B cell (primary cell): ENCODE data around the gene PLCL1. TPM values are rescaled to one million over a fixed set of nuclear protein-coding genes. Genes with fewer than 3 reads are reported as not detected.

Source experiments
- ATAC-seq: fragments of 200-7000 bp; cut with Tn5 transposase; one replicate; pipeline ENCODE4 v1.10.0; 2021; ENCODE audit warnings: low read depth, mild to moderate bottlenecking, moderate number of reproducible peaks, moderate library complexity
- CTCF ChIA-PET: fragments of 350-600 bp; sonication (Branson Sonifier 250); formaldehyde crosslinking; loops from one replicate; lab custom pipeline; 2021; ENCODE audit warnings: antibody characterized with exemption, inconsistent platforms; lab: Charles Lee
- POLR2A ChIA-PET: fragments of 350-600 bp; sonication (Branson Sonifier 250); formaldehyde crosslinking; loops from one replicate; lab custom pipeline; 2021; ENCODE audit warnings: antibody characterized with exemption; lab: Charles Lee
- DNase-seq: peaks from one replicate; pipeline ENCODE4 v3.0.0; 2013
- H2AFZ ChIP-seq: 2 replicates; pipeline ENCODE4 v1.6.1; 2012; ENCODE audit warnings: mild to moderate bottlenecking, low read depth, low read length; ENCODE audit not compliant: insufficient read depth, poor library complexity, severe bottlenecking
- H3K27ac ChIP-seq, 2 donors: 1 replicate in 1 of 2; 2 replicates in 1 of 2; pipeline ENCODE4 v1.5.1; 2012 to 2013; ENCODE audit warnings: low read length in 2 of 2, mild to moderate bottlenecking in 2 of 2, moderate library complexity in 1 of 2
- H3K27me3 ChIP-seq, 4 experiments: fragments of 200-600 bp in 1 of 4; sonication (generic) in 1 of 4; replicated peaks in 1 of 4; 1 replicate in 2 of 4; 2 replicates in 2 of 4; pipeline versions ENCODE4 v1.6.1 to v1.7.0; 2013 to 2016; ENCODE audit warnings: low read length in 3 of 4, mild to moderate bottlenecking in 2 of 4, mixed read lengths in 1 of 4, moderate library complexity in 1 of 4; ENCODE audit not compliant: insufficient read depth in 4 of 4, control insufficient read depth in 3 of 4; ENCODE audit errors: control extremely low read depth in 1 of 4
- H3K36me3 ChIP-seq, 2 experiments: replicated peaks in 1 of 2; 1 replicate in 1 of 2; 2 replicates in 1 of 2; pipeline versions ENCODE4 v1.6.1 to v1.7.1; 2013; ENCODE audit warnings: low read length in 1 of 2; ENCODE audit not compliant: insufficient read depth in 2 of 2, control insufficient read depth in 1 of 2; ENCODE audit errors: control extremely low read depth in 1 of 2, extremely low read depth in 1 of 2
- H3K4me1 ChIP-seq, 2 donors: fragments of 200-600 bp in 1 of 2; sonication (generic) in 1 of 2; 1 replicate in 1 of 2; 2 replicates in 1 of 2; pipeline versions ENCODE4 v1.5.1 to v1.6.1; 2013 to 2017; ENCODE audit warnings: low read length in 2 of 2; ENCODE audit not compliant: control insufficient read depth in 2 of 2, insufficient read depth in 2 of 2
- H3K4me2 ChIP-seq: replicated peaks from 2 replicates; pipeline ENCODE3; 2012; ENCODE audit warnings: mild to moderate bottlenecking, low read depth, low read length; ENCODE audit not compliant: poor library complexity, severe bottlenecking
- H3K4me3 ChIP-seq, 5 experiments: fragments of 200-600 bp in 1 of 5; sonication (generic) in 1 of 5; 1 replicate in 3 of 5; 2 replicates in 2 of 5; pipeline versions ENCODE4 v1.5.1 to v1.7.0; 2011 to 2016; ENCODE audit warnings: low read length in 4 of 5, mild to moderate bottlenecking in 4 of 5, low read depth in 2 of 5, control low read depth in 1 of 5, moderate library complexity in 1 of 5; ENCODE audit not compliant: insufficient read depth in 1 of 5; ENCODE audit errors: control extremely low read depth in 1 of 5, extremely low read depth in 1 of 5
- H3K79me2 ChIP-seq: fragments of 200-600 bp; sonication (generic); one replicate; pipeline ENCODE4 v1.6.0; 2016; ENCODE audit warnings: low read length; ENCODE audit not compliant: control insufficient read depth, insufficient read depth
- H3K9ac ChIP-seq: fragments of 200-600 bp; sonication (generic); 2 replicates; pipeline ENCODE4 v1.6.1; 2017; ENCODE audit warnings: mild to moderate bottlenecking, low read length, moderate library complexity
- H3K9me3 ChIP-seq, 3 donors: one replicate each; pipeline versions ENCODE4 v1.6.1 to v1.7.1; 2013; ENCODE audit warnings: low read length in 2 of 3; ENCODE audit not compliant: control insufficient read depth in 2 of 3, insufficient read depth in 1 of 3; ENCODE audit errors: control extremely low read depth in 1 of 3
- H4K20me1 ChIP-seq: 2 replicates; pipeline ENCODE4 v1.6.0; 2012; ENCODE audit warnings: mild to moderate bottlenecking, low read length; ENCODE audit not compliant: insufficient read depth, control insufficient read depth, poor library complexity, severe bottlenecking
- H3K27ac Mint-ChIP-seq: one replicate; pipeline ENCODE4 v1.8.0; 2021; ENCODE audit warnings: mixed read lengths
- H3K27me3 Mint-ChIP-seq: one replicate; pipeline ENCODE4 v1.8.0; 2021; ENCODE audit warnings: mixed read lengths
- H3K4me1 Mint-ChIP-seq: one replicate; pipeline ENCODE4 v1.8.0; 2021; ENCODE audit warnings: mixed read lengths
- H3K4me3 Mint-ChIP-seq: one replicate; pipeline ENCODE4 v1.8.0; 2021; ENCODE audit warnings: mixed read lengths
- H3K9me3 Mint-ChIP-seq: one replicate; pipeline ENCODE4 v1.8.0; 2022; ENCODE audit warnings: mixed read lengths; ENCODE audit not compliant: insufficient read depth
- CTCF ChIP-seq: fragments of 200-600 bp; IDR thresholded peaks from one replicate; pipeline ENCODE4 v1.8.0; 2022; ENCODE audit warnings: antibody characterized with exemption, mild to moderate bottlenecking
- EZH2 ChIP-seq: IDR thresholded peaks from 2 replicates; pipeline ENCODE4 v1.6.1; 2012; ENCODE audit warnings: borderline replicate concordance, low read depth, mild to moderate bottlenecking, moderate library complexity, low read length; ENCODE audit not compliant: insufficient read depth, poor library complexity, severe bottlenecking
- WGBS: methylation state at CpG from one replicate; pipeline ENCODE4 v1.1.5; 2013; ENCODE audit warnings: missing lambda C conversion rate; ENCODE audit not compliant: insufficient coverage; 5-methylcytosine and 5-hydroxymethylcytosine counted together
- intact Hi-C: fragments of 100-400 bp; cut with micrococcal nuclease; formaldehyde crosslinking; loops from one replicate; pipeline ENCODE4 v1.10.0; 2022
- polyA plus RNA-seq: library from polyadenylated mRNA; depleted of rRNA; stranded (reverse); fragments of >200 nt; gene quantifications from 2 replicates; pipeline ENCODE4 v1.2.3, GENCODE V29; 2012
- total RNA-seq, 2 donors: library from RNA; stranded (reverse); fragments of 120-200 nt in 1 of 2; gene quantifications; 1 replicate in 1 of 2; 2 replicates in 1 of 2; pipeline versions ENCODE4 v1.2.3 to v1.2.4, GENCODE V29; 2013 to 2022

Gene PLCL1
- total and polyA plus RNA-seq, 2 donors (not counting 1 experiment from before 2014, with no cell fraction given) = 0.07 to 0.25 TPM

GRCh38 chr2:197908156-197908555 is 103.8 kb downstream of the PLCL1 start:
- no peaks in the 10 kb centered on the region for H3K36me3 ChIP-seq
- no peak overlapping the region for H3K27ac Mint-ChIP-seq
- no peaks in the 10 kb centered on the region for H4K20me1 ChIP-seq
- no peak overlapping the region for H3K4me3 ChIP-seq
- DNase-seq (no peak), ATAC-seq (no peak)
- ChIA-PET POLR2A (no interaction called here), CTCF (no interaction called here)
- no peaks in the 10 kb centered on the region for H3K79me2 ChIP-seq
- no peaks in the 10 kb centered on the region for H3K27me3 ChIP-seq
- H3K9ac ChIP-seq = no peak overlapping the region
- no peaks in the 10 kb centered on the region for H3K9me3 Mint-ChIP-seq
- no peak overlapping the region for H3K4me3 Mint-ChIP-seq
- no peaks in the 10 kb centered on the region for H3K9me3 ChIP-seq
- no peak overlapping the region for H2AFZ ChIP-seq
- no peaks in the 10 kb centered on the region for H3K4me1 Mint-ChIP-seq
- WGBS = 100% methylated on average over 1 of the region's 3 CpGs
- H3K4me1 ChIP-seq = no peaks in the 10 kb centered on the region
- H3K4me2 ChIP-seq = no peak overlapping the region
- no peak for TF ChIP-seq CTCF
- TF ChIP-seq EZH2 = no peak
- no peak overlapping the region for H3K27ac ChIP-seq
- H3K27me3 Mint-ChIP-seq = peaks cover 4% of the 10 kb centered on the region
- intact Hi-C loops = no loop called here

GRCh38 chr2:197908990-197909776 is 104.8 kb downstream of the PLCL1 start:
- DNase-seq (no peak), ATAC-seq (no peak)
- ChIA-PET CTCF (no interaction called here), POLR2A (no interaction called here)
- Mint-ChIP-seq H3K27ac (no peak overlapping the region), H3K4me3 (no peak overlapping the region), H3K9me3 (no peaks in the 10 kb centered on the region), H3K4me1 (no peaks in the 10 kb centered on the region), H3K27me3 (peaks cover 4% of the 10 kb centered on the region)
- H3K27ac ChIP-seq = no peak overlapping the region
- intact Hi-C loops = no loop called here
- no peak overlapping the region for H2AFZ ChIP-seq
- 46% methylated on average over 5 of the region's 8 CpGs for WGBS
- no peaks in the 10 kb centered on the region for H3K36me3 ChIP-seq
- H3K27me3 ChIP-seq = no peaks in the 10 kb centered on the region
- H4K20me1 ChIP-seq = no peaks in the 10 kb centered on the region
- no peak overlapping the region for H3K4me2 ChIP-seq
- TF ChIP-seq EZH2 (no peak), CTCF (no peak)
- no peak overlapping the region for H3K9ac ChIP-seq
- no peaks in the 10 kb centered on the region for H3K9me3 ChIP-seq
- H3K4me1 ChIP-seq = no peaks in the 10 kb centered on the region
- no peaks in the 10 kb centered on the region for H3K79me2 ChIP-seq
- H3K4me3 ChIP-seq = no peak overlapping the region
